HCT116 (cell line): ENCODE results near the gene ADCY1. TPM values are rescaled to one million over a fixed set of nuclear protein-coding genes. Genes with fewer than 3 reads are reported as not detected.
A peak's percentile ranks its signal among the peaks of the same experiment; 100 is the strongest.

ENCODE experiments used
- ATAC-seq: fragments of 200-7000 bp; cut with Tn5 transposase; 2 replicates; pipeline ENCODE4 v1.9.1; 2020; ENCODE audit warnings: mild to moderate bottlenecking, moderate library complexity
- BruUV-seq: library from RNA; stranded (reverse); fragments of 400-500 nt; replicated peaks from 2 replicates; lab custom pipeline; 2021; lab: Mats Ljungman, UMichigan
- CTCF ChIA-PET: fragments of 300-600 bp; sonication (Branson Sonifier 250); formaldehyde crosslinking; loops from one replicate; lab custom pipeline; 2021; ENCODE audit warnings: antibody characterized with exemption; lab: Charles Lee
- POLR2A ChIA-PET: fragments of 300-600, 350-600 bp; sonication (Branson Sonifier 250); formaldehyde crosslinking; loops from one replicate; lab custom pipeline; 2021; ENCODE audit warnings: antibody characterized with exemption; lab: Charles Lee
- RAD21 ChIA-PET, 2 experiments: fragments of 300-600 bp; sonication (Branson Sonifier 250); formaldehyde crosslinking; loops; one replicate each; lab custom pipeline; 2023; ENCODE audit warnings: low total read pairs in 2 of 2; ENCODE audit not compliant: uncharacterized antibody in 2 of 2, unreplicated experiment in 2 of 2, low non-redundant PET in 1 of 2; lab: Charles Lee
- DNase-seq: peaks from one replicate; pipeline ENCODE4 v3.0.0-alpha.2; 2010; ENCODE audit warnings: low read depth, low spot score
- H2AFZ ChIP-seq: fragments of 200-600 bp; shearing (Covaris generic), sonication (generic); 2 replicates; pipeline ENCODE4 v1.6.1; 2017; ENCODE audit warnings: low read depth, mixed run types, mixed read lengths, antibody characterized with exemption, low read length; ENCODE audit not compliant: poor library complexity, severe bottlenecking
- H3K27ac ChIP-seq: 2 replicates; pipeline ENCODE4 v1.5.1; 2012; ENCODE audit warnings: low read depth, low read length
- H3K27me3 ChIP-seq: fragments of 200-600 bp; sonication (generic); 2 replicates; pipeline ENCODE4 v1.6.1; 2016; ENCODE audit warnings: mixed run types, low read length, mixed read lengths; ENCODE audit not compliant: insufficient read depth
- H3K36me3 ChIP-seq, 2 experiments: fragments of 200-500 bp in 1 of 2; fragments of 200-600 bp in 1 of 2; sonication (Bioruptor generic) in 1 of 2; sonication (generic) in 1 of 2; 2 replicates each; pipeline versions ENCODE4 v1.5.1 to v1.6.1; 2014 to 2016; ENCODE audit warnings: low read length in 2 of 2, inconsistent platforms in 1 of 2, mixed read lengths in 1 of 2, mixed run types in 1 of 2; ENCODE audit not compliant: insufficient read depth in 2 of 2, control insufficient read depth in 1 of 2
- H3K4me1 ChIP-seq, 2 experiments: fragments of 200-600 bp in 1 of 2; sonication (generic) in 1 of 2; 2 replicates each; pipeline versions ENCODE4 v1.5.1 to v1.6.1; 2012 to 2017; ENCODE audit warnings: low read length in 2 of 2, inconsistent platforms in 1 of 2, mild to moderate bottlenecking in 1 of 2, mixed read lengths in 1 of 2, mixed run types in 1 of 2, moderate library complexity in 1 of 2; ENCODE audit not compliant: insufficient read depth in 2 of 2, control insufficient read depth in 1 of 2
- H3K4me2 ChIP-seq: fragments of 200-600 bp; sonication (generic); 2 replicates; pipeline ENCODE4 v1.6.1; 2017; ENCODE audit warnings: mixed run types, low read length, mixed read lengths
- H3K4me3 ChIP-seq, 2 experiments: fragments of 200-600 bp in 1 of 2; sonication (generic) in 1 of 2; replicated peaks in 1 of 2; 2 replicates each; pipeline ENCODE4 v1.5.1; 2011 to 2016; ENCODE audit warnings: low read length in 2 of 2, control low read depth in 1 of 2, low read depth in 1 of 2, mild to moderate bottlenecking in 1 of 2, mixed read lengths in 1 of 2, mixed run types in 1 of 2
- H3K79me2 ChIP-seq: fragments of 200-600 bp; sonication (generic); 2 replicates; pipeline ENCODE4 v1.6.1; 2017; ENCODE audit warnings: mild to moderate bottlenecking, mixed run types, low read length, moderate library complexity, mixed read lengths; ENCODE audit not compliant: insufficient read depth
- H3K9ac ChIP-seq: fragments of 200-600 bp; sonication (generic); 2 replicates; pipeline ENCODE4 v1.6.1; 2016; ENCODE audit warnings: low read length, mixed read lengths
- H3K9me2 ChIP-seq: fragments of 200-600 bp; sonication (generic), shearing (Covaris generic); 2 replicates; pipeline ENCODE4 v1.6.1; 2017; ENCODE audit warnings: mixed run types, mild to moderate bottlenecking, moderate library complexity; ENCODE audit not compliant: insufficient read depth
- H3K9me3 ChIP-seq, 2 experiments: fragments of 200-500 bp in 1 of 2; fragments of 200-600 bp in 1 of 2; sonication (Bioruptor generic) in 1 of 2; sonication (generic) in 1 of 2; 2 replicates each; pipeline ENCODE4 v1.6.1; 2014 to 2017; ENCODE audit warnings: low read length in 2 of 2, mixed read lengths in 2 of 2, inconsistent platforms in 1 of 2, low read depth in 1 of 2, mild to moderate bottlenecking in 1 of 2, mixed run types in 1 of 2, moderate library complexity in 1 of 2; ENCODE audit not compliant: control insufficient read depth in 1 of 2, insufficient read depth in 1 of 2
- H4K20me1 ChIP-seq: fragments of 200-600 bp; sonication (generic), shearing (Covaris generic); 2 replicates; pipeline ENCODE4 v1.6.1; 2017; ENCODE audit warnings: mixed run types, mild to moderate bottlenecking, moderate library complexity; ENCODE audit not compliant: insufficient read depth
- CTCF ChIP-seq, 3 experiments: fragments of 200-600 bp in 1 of 3; sonication (generic) in 1 of 3; IDR thresholded peaks in 2 of 3; conservative IDR thresholded peaks in 1 of 3; 2 replicates each; pipeline ENCODE4 v1.5.1; 2012 to 2017; ENCODE audit warnings: low read depth in 2 of 3, low read length in 2 of 3, antibody characterized with exemption in 1 of 3, borderline replicate concordance in 1 of 3, control low read depth in 1 of 3, mild to moderate bottlenecking in 1 of 3, mixed read lengths in 1 of 3, mixed run types in 1 of 3, moderate library complexity in 1 of 3; ENCODE audit not compliant: insufficient read depth in 1 of 3
- RAD21 ChIP-seq: IDR thresholded peaks from 2 replicates; pipeline ENCODE4 v1.6.1; 2012; ENCODE audit warnings: low read depth, mild to moderate bottlenecking
- intact Hi-C: fragments of 100-400 bp; cut with micrococcal nuclease; formaldehyde crosslinking; loops from 2 replicates; pipeline ENCODE4 v1.10.0; 2022
- total RNA-seq: library from RNA; stranded (reverse); gene quantifications from one replicate; pipeline ENCODE4 v1.2.1, GENCODE V29; 2021; ENCODE audit not compliant: unreplicated experiment
- TF ChIP-seq, protein P1 (sequence below): IDR thresholded peaks from 2 replicates; pipeline ENCODE4 v1.6.1; 2012; ENCODE audit warnings: low read depth

ADCY1 gene
- total RNA-seq, 1 experiment from 2014 or later = 0.05 TPM

DNA sequence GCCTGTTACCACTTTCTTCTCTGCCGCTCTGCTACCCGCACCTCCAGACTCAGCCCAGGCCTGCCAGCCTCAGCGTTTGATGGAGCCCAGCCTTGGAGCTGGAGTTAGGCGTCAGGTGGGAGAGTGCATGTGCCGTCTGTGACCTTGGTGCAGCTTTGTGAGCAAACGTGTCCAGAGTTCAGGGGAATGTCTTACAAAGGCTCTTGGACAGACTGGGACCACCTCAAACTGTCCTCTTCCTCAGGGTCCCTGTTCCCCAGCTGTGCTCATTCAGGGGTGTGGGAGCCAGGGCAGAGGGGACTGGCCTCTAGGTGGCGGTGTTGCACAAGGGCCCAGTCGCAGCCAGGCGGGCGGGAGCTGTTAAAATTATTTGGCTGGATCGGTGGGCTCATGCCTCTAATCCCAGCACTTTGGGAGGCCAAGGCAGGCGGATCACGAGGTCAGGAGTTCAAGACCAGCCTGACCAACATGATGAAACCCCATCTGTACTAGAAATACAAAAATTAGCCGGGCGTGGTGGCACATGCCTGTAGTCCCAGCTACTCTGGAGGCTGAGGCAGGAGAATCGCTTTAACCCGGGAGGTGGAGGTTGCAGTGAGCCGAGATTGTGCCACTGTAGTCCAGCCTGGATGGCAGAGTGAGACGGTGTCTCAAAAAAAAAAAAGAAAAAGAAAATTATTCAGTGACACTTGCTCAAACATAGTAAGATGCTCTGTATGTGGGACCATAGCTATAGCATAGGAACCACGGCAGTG lies 89.2 kb downstream of the ADCY1 start:
- H3K27me3 ChIP-seq = no peaks in the 10 kb centered on the region
- no peaks in the 10 kb centered on the region for H3K9me2 ChIP-seq
- BruUV-seq = no TSS peak
- no peak overlapping the region for H3K27ac ChIP-seq
- TF ChIP-seq CTCF (IDR thresholded peaks at IDR 0.05 in 2 of 3, conservative IDR thresholded peaks at IDR 0.05 in 1 of 3; ENCODE audit: borderline replicate concordance in 1 of 3, insufficient read depth in 1 of 3, low read depth in 2 of 3, low read length in 2 of 3) (peak; percentile 49 to 88 (median 84); a peak in 5 of 6 replicates), RAD21 (peak; percentile 81)
- TF ChIP-seq, protein P1, sequence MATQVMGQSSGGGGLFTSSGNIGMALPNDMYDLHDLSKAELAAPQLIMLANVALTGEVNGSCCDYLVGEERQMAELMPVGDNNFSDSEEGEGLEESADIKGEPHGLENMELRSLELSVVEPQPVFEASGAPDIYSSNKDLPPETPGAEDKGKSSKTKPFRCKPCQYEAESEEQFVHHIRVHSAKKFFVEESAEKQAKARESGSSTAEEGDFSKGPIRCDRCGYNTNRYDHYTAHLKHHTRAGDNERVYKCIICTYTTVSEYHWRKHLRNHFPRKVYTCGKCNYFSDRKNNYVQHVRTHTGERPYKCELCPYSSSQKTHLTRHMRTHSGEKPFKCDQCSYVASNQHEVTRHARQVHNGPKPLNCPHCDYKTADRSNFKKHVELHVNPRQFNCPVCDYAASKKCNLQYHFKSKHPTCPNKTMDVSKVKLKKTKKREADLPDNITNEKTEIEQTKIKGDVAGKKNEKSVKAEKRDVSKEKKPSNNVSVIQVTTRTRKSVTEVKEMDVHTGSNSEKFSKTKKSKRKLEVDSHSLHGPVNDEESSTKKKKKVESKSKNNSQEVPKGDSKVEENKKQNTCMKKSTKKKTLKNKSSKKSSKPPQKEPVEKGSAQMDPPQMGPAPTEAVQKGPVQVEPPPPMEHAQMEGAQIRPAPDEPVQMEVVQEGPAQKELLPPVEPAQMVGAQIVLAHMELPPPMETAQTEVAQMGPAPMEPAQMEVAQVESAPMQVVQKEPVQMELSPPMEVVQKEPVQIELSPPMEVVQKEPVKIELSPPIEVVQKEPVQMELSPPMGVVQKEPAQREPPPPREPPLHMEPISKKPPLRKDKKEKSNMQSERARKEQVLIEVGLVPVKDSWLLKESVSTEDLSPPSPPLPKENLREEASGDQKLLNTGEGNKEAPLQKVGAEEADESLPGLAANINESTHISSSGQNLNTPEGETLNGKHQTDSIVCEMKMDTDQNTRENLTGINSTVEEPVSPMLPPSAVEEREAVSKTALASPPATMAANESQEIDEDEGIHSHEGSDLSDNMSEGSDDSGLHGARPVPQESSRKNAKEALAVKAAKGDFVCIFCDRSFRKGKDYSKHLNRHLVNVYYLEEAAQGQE = no peak
- TF ChIP-seq, all 23 proteins: peak for 2
- H3K4me2 ChIP-seq = no peak overlapping the region
- ChIA-PET POLR2A (no interaction called here), RAD21 (interaction anchor here in 1 of 2 experiments (0.8 kb wide), 1 partner anchor 191 kb away, joined by 4 read pairs; no protein-coding TSS in a partner anchor), CTCF (interaction anchor here (0.9 to 2.0 kb wide), 8 partner anchors 8 to 260 kb away, joined by 3 to 8 read pairs (median 3); no protein-coding TSS in a partner anchor)
- no peak overlapping the region for H3K4me3 ChIP-seq
- ATAC-seq (peak; percentile 94), DNase-seq (peak; percentile 7)
- H4K20me1 ChIP-seq = no peaks in the 10 kb centered on the region
- no peaks in the 10 kb centered on the region for H3K9me3 ChIP-seq
- no peak overlapping the region for H2AFZ ChIP-seq
- H3K36me3 ChIP-seq = no peaks in the 10 kb centered on the region
- H3K9ac ChIP-seq = no peak overlapping the region
- no peaks in the 10 kb centered on the region for H3K4me1 ChIP-seq
- intact Hi-C loops = loop anchor here (1.0 kb wide), 1 partner anchor 191 kb away; no protein-coding TSS in a partner anchor
- H3K79me2 ChIP-seq = no peaks in the 10 kb centered on the region
